Body of pancreas (tissue), 4 donors: ENCODE measurements around the gene OSBPL2. TPM values are rescaled to one million over a fixed set of nuclear protein-coding genes. Genes with fewer than 3 reads are reported as not detected.

Experiments
- ATAC-seq: fragments of 150-250 bp; one replicate; pipeline ENCODE4 v1.9.1; 2016
- DNase-seq, 4 donors: peaks; one replicate each; pipeline ENCODE4 v3.0.0-alpha.2; 2019
- H3K27ac ChIP-seq, 4 donors: fragments of 200-600 bp; sonication (generic); 1 replicate in 3 of 4; 2 replicates in 1 of 4; pipeline versions ENCODE4 v1.5.1 to v1.6.1; 2016 to 2019; ENCODE audit warnings: mild to moderate bottlenecking in 1 of 4, mixed read lengths in 1 of 4, moderate library complexity in 1 of 4
- H3K27me3 ChIP-seq, 2 donors: fragments of 200-600 bp; sonication (generic); one replicate each; pipeline ENCODE4 v1.6.0; 2016; ENCODE audit warnings: mild to moderate bottlenecking in 1 of 2
- H3K36me3 ChIP-seq, 2 donors: fragments of 200-600 bp; sonication (generic); replicated peaks in 1 of 2; 2 replicates each; pipeline ENCODE4 v1.5.1; 2016; ENCODE audit warnings: low read depth in 2 of 2; ENCODE audit not compliant: insufficient read depth in 1 of 2
- H3K4me1 ChIP-seq: fragments of 200-600 bp; sonication (generic); one replicate; pipeline ENCODE4 v1.6.0; 2016
- H3K4me3 ChIP-seq, 2 donors: fragments of 200-600 bp; sonication (generic); 1 replicate in 1 of 2; 2 replicates in 1 of 2; pipeline ENCODE4 v1.5.1; 2016 to 2019
- H3K9me3 ChIP-seq, 3 donors: fragments of 200-600 bp; sonication (generic); 1 replicate in 2 of 3; 2 replicates in 1 of 3; pipeline ENCODE4 v1.5.1; 2016
- POLR2A ChIP-seq, 3 donors: fragments of 450-650 bp; IDR thresholded peaks; one replicate each; pipeline ENCODE4 v1.6.1; 2016; ENCODE audit warnings: antibody characterized with exemption in 3 of 3, mild to moderate bottlenecking in 2 of 3
- WGBS, 2 donors: methylation state at CpG; one replicate each; pipeline ENCODE4 v1.1.5; 2017; 5-methylcytosine and 5-hydroxymethylcytosine counted together
- intact Hi-C: fragments of 100-400 bp; cut with DNase I; formaldehyde crosslinking; loops from one replicate; pipeline ENCODE4 v1.15.1; 2023
- total RNA-seq, 2 donors: library from RNA; depleted of rRNA; stranded (reverse); fragments of >200 nt; gene quantifications; one replicate each; pipeline ENCODE4 v1.1.0, GENCODE V29; 2016
- TF ChIP-seq, protein P1 (sequence below), 7 experiments: fragments of 450-650 bp in 4 of 7; fragments of 200-600 bp in 3 of 7; sonication (generic) in 3 of 7; IDR thresholded peaks; one replicate each; pipeline ENCODE4 v1.5.1; 2016 to 2019; ENCODE audit warnings: antibody characterized with exemption in 7 of 7

OSBPL2 gene
- total RNA-seq, 2 donors from 2014 or later: 54.5 to 71.9 TPM

DNA sequence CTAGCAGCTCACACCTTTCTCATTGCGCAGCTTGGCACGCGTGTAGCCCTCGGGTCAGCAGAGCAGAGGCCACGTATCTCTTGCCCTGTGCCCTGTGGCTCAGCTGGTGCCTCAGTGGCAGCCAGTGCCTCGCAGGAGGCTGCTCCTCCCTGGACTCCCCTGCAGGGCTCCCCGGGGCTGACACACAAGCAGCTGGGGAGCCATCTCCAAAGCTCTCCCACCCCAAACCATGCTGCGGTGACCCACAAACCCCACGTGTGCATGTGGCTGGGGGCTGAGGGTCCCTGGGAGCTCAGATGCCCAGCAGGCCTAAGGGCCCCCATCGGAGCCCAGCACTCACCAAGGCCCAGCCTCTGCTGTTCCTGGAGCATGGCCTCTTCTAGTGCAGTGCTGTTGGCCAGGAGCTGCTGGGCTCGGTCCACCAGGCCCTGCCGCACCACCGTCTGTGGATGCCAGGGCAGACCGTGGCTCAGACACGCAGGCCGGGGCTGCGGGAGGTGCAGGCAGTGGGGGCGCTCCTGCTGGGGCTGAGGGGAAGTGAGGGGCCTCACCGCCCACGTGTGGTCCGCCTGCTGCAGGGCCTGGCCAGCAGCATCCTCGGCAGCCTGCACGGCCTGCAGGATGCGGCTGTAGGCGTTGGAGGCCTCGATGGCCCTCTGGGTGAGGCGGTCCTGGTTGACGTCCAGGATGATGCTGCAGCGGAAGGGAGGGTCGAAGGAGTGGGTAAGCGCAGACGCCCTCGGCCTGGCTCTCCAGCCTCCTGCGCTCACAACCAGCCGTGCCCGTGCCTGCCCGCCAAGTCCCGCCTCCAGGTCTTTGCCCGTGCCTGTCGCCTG is 78.2 kb downstream of the OSBPL2 start:
- no peak for DNase-seq
- 87 to 90% methylated on average over 19 to 31 of the region's 40 CpGs for WGBS, 2 donors

DNA sequence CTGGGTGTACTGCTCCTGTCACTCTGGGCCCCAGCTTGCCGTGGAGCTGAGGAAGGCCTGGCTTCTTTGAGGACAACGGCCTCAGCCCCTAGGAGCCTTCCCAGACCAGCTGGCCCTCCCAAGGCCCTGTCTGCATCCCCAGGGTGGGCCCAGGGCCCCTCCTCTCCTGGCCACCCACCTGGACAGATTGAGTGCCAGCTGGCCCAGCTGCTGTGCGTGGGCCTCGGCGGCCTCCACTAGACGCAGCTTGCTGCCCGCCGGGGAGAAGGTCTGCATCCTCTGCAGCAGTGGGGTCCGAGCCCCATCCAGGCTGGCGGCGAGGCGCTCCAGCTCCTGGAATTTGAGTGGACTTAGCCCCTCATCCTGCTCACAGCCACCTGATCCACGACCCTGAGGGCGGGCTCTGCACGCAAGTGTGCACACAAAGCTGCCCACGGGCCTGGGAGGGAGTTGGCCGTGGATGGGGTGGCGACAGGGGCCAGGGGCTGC is 78.9 kb downstream of the OSBPL2 start:
- H3K27me3 ChIP-seq: no peaks in the 10 kb centered on the region
- TF ChIP-seq POLR2A (IDR thresholded peaks at IDR 0.05): no peak
- TF ChIP-seq, protein P1, sequence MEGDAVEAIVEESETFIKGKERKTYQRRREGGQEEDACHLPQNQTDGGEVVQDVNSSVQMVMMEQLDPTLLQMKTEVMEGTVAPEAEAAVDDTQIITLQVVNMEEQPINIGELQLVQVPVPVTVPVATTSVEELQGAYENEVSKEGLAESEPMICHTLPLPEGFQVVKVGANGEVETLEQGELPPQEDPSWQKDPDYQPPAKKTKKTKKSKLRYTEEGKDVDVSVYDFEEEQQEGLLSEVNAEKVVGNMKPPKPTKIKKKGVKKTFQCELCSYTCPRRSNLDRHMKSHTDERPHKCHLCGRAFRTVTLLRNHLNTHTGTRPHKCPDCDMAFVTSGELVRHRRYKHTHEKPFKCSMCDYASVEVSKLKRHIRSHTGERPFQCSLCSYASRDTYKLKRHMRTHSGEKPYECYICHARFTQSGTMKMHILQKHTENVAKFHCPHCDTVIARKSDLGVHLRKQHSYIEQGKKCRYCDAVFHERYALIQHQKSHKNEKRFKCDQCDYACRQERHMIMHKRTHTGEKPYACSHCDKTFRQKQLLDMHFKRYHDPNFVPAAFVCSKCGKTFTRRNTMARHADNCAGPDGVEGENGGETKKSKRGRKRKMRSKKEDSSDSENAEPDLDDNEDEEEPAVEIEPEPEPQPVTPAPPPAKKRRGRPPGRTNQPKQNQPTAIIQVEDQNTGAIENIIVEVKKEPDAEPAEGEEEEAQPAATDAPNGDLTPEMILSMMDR (IDR thresholded peaks at IDR 0.05): no peak
- no peak overlapping the region for H3K4me3 ChIP-seq
- no peaks in the 10 kb centered on the region for H3K4me1 ChIP-seq
- H3K9me3 ChIP-seq: no peaks in the 10 kb centered on the region
- no peak for ATAC-seq
- 86% methylated on average over 18 of the region's 18 CpGs; no CpG with 5 or more reads in 1 of the 2 donors for WGBS, 2 donors
- peaks cover 0 to 13% of the 10 kb centered on the region in 2 donors for H3K36me3 ChIP-seq
- intact Hi-C loops: no loop called here
- DNase-seq: no peak
- no peak overlapping the region for H3K27ac ChIP-seq

More for the DNA sequence above, 78.2 kb downstream of the OSBPL2 start:
- peaks cover 0 to 13% of the 10 kb centered on the region in 2 donors for H3K36me3 ChIP-seq
- no peak overlapping the region for H3K4me3 ChIP-seq
- intact Hi-C loops: no loop called here
- ATAC-seq: no peak
- H3K27me3 ChIP-seq: no peaks in the 10 kb centered on the region
- H3K4me1 ChIP-seq: no peaks in the 10 kb centered on the region
- no peak overlapping the region for H3K27ac ChIP-seq
- TF ChIP-seq POLR2A (IDR thresholded peaks at IDR 0.05): no peak
- TF ChIP-seq, protein P1 (IDR thresholded peaks at IDR 0.05): no peak
- H3K9me3 ChIP-seq: no peaks in the 10 kb centered on the region

DNA sequence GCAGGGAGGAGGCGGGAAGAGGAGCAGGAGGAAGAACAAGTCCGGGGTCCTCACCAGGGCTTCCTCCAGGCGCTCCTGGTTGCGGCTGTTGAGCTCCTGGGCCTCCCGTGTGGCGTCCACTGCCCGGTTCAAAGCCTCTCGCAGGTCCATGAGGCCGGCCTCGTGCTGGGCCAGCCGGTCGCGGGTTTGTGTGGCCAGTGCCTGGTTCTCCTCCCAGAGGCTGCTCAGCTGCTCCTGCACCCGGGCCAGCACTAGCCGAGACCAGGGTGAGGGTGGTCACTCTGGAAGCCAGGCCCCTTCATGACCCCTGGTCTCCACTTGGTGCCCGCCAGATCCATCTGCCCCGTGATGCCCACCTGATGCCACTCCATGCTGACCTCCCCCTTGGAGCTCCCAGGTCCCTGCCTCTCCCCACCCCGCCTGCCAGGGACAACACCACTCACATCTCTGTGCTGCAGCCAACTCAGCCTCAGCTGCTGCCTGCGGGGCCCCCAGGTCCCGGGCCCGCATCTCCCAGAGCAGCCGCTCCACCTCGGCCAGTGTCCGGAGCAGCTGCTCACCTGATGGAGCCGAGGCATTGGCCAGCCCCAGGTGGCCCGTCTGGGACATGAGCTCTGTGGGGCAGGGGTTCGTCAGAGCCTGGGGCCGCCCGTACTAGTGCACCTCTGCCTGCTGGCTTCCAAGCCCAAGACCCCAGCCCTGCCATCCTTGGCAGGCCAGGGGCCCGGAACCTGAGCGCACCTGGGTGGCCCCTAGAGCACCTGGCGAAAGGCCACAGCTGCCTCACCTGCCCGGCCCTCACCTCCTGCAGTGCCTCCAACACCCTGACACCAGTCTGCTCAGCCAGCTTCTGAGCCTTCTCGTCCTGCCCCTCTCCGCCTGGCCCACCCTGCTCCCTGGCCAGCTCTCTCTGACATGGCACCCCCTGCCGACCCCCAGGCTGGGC is 80.4 kb downstream of the OSBPL2 start:
- 89 to 95% methylated on average over 17 to 25 of the region's 36 CpGs for WGBS, 2 donors
- Histone ChIP-seq H3K4me3 (no peak overlapping the region), H3K9me3 (no peaks in the 10 kb centered on the region), H3K4me1 (no peaks in the 10 kb centered on the region), H3K36me3 (peaks cover 0 to 13% of the 10 kb centered on the region in 2 donors), H3K27me3 (no peaks in the 10 kb centered on the region), H3K27ac (no peak overlapping the region)
- no peak for TF ChIP-seq POLR2A (IDR thresholded peaks at IDR 0.05)
- TF ChIP-seq, protein P1 (IDR thresholded peaks at IDR 0.05): no peak
- DNase-seq (no peak), ATAC-seq (no peak)
- intact Hi-C loops: no loop called here

DNA sequence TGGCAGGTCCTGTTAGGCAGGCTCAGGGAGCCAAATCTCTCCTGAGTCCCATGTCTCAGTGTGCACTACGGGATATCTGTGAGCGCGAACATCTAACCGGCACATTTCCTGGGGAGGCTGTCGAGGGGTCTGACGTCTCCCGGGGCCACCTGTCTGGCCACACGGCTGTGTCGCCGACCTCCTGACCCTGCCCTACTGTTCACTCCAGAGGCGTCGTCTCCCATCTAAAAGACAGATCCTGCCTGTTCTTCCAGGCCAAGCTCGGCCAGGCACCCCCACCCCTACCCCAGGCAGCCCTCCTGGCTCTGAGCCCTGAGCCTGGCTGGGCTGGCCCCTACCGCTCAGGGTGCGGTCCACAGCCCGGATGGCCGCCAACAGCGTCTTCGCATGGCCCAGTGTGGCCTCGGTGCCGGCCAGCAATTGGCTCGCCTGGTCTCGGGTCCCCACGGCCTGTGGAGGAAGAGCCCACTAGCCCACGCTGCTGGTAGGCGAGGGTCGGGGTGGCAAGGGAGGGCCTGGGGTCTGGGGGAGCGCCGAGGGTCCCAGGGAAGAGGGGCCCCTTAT is 81.1 kb downstream of the OSBPL2 start:
- DNase-seq (no peak), ATAC-seq (no peak)
- H3K27ac ChIP-seq: no peak overlapping the region
- TF ChIP-seq POLR2A (IDR thresholded peaks at IDR 0.05): no peak
- TF ChIP-seq, protein P1 (IDR thresholded peaks at IDR 0.05): no peak
- WGBS, 2 donors: 91 to 93% methylated on average over 9 to 25 of the region's 29 CpGs
- H3K9me3 ChIP-seq: no peaks in the 10 kb centered on the region
- intact Hi-C loops: no loop called here
- H3K27me3 ChIP-seq: no peaks in the 10 kb centered on the region
- H3K4me1 ChIP-seq: no peaks in the 10 kb centered on the region
- H3K36me3 ChIP-seq: peaks cover 0 to 15% of the 10 kb centered on the region in 2 donors
- H3K4me3 ChIP-seq: no peak overlapping the region
